AG10803 (cell line): ENCODE data around the gene SASH1.

Experiments used
- DNase-seq: peaks from one replicate; pipeline ENCODE4 v3.0.0; 2010; ENCODE audit warnings: low read depth
- H3K4me3 ChIP-seq: 2 replicates; pipeline ENCODE4 v1.5.1; 2011; ENCODE audit warnings: mild to moderate bottlenecking, low read length, control low read depth
- CTCF ChIP-seq: conservative IDR thresholded peaks from 2 replicates; pipeline ENCODE4 v1.5.1; 2011; ENCODE audit warnings: mild to moderate bottlenecking, low read length, control low read depth, inconsistent platforms

SASH1 gene

DNA sequence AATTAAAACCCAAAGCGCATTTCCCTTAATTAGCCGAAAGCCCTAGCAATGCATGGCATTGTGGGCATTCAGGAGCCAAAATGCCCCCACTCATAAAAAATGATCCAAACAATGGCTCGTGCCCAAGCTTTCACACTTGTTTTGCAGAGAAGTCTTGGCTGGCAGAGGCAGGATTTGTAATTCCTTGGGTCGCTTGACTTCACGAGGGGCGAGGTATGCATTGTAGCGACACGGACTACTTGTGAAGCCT is 613 bp upstream of the SASH1 start:
- TF ChIP-seq CTCF = no peak
- DNase-seq = no peak
- peak overlapping the region; percentile 83 for H3K4me3 ChIP-seq

DNA sequence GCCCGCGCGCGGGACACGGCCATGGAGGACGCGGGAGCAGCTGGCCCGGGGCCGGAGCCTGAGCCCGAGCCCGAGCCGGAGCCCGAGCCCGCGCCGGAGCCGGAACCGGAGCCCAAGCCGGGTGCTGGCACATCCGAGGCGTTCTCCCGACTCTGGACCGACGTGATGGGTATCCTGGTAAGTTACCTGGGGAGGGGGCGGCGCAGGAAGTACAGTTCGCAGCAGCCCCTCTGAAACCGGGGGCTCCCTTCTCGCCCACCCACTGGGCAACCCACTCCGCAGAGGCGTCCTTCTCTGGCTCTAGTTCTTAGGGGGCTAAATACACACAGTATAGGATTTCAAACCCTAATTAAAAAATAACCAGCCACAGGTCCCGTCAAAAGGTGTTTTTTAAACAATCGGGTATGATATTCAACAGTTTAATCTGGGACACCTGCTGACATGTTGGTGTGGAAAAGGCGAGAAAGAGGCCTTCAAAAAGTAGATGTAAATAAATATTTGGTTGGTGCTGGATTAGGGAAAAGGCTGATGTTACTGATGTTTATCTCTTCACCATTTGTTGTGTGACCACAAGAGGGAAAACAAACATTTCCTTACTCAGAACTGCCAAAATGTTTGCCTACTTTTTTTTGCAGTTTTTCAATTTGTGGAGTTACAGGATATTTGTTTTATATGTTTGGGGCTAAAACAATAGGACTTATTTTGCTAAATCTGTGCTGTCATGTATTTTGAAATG is 577 bp downstream of the SASH1 start:
- peak; percentile 35 for TF ChIP-seq CTCF
- no peak for DNase-seq
- H3K4me3 ChIP-seq = peak overlapping the region; percentile 83

DNA sequence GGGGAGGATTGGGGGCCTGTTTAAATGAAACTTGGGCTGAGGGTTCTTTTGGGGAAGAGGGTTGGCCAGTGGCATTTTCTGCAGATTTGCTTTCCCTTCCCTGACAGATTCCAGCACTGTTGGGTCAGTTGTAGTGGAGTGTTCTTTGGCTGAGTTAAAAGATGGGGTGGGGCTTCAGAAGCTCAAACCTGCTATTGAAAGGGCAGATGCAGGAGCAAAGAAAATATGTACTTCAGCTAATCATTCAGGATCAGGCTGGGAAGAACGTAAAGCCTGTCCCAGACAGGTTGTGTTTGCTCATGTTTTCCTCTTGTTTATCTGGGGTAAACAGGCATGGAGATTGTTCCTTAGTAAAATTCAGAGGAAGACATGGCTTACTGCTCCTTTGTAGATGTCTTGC is 2.5 kb downstream of the SASH1 start:
- no peak overlapping the region for H3K4me3 ChIP-seq
- no peak for DNase-seq
- TF ChIP-seq CTCF = no peak

DNA sequence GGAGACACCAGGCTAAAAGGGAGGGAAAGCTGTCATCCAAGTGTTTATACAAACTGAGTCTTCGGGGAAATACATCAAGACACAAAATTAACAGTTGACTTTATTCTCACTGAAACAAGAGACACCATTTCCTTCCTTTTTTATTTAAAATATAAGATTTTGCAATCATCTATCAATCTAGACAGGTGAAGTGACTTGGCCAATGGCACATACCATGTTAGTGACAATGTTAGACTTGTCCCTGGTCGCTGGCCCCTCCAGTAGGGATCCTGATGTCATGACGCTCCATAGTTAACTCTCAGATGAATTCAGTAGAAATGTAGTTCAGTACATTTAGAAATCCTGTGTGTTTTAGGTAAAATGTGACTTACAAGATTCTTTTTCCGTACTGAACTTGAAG is 2.9 kb downstream of the SASH1 start:
- TF ChIP-seq CTCF = no peak
- no peak for DNase-seq
- H3K4me3 ChIP-seq = no peak overlapping the region

- no peak for DNase-seq
- no peak overlapping the region for H3K4me3 ChIP-seq
- TF ChIP-seq CTCF = no peak
Observed at GRCh38 chr6:148346681-148347440, 4.2 kb downstream of the SASH1 start.

DNA sequence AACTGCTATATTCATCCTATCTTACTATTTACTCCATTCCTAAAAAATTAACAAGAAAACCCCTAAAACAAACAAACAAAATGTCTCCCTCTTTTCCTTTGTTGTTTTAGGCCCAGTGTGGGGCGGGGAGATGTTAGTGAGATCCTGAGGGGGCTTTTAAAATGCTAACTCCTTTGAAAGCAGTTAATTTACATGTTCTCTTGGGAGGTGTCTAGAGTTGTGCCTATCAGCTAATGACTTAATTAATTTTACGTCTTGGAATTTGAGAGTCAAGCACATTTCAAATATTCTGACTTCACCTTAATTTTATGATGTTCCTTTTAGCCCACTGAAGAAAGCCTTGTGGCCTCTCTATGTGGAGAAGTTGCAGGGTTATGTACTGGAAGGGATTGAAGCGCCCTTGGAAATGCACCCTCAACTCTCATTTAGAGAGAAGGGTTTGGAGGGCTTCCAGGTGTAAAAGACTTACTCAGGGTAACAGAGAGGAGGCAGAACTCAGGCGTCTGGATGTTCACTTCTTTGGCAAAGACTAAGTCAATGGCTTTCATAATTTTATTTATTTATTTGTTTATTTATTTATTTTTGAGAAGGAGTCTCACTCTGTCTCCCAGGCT is 4.9 kb downstream of the SASH1 start:
- no peak overlapping the region for H3K4me3 ChIP-seq
- TF ChIP-seq CTCF = no peak
- DNase-seq = no peak

DNA sequence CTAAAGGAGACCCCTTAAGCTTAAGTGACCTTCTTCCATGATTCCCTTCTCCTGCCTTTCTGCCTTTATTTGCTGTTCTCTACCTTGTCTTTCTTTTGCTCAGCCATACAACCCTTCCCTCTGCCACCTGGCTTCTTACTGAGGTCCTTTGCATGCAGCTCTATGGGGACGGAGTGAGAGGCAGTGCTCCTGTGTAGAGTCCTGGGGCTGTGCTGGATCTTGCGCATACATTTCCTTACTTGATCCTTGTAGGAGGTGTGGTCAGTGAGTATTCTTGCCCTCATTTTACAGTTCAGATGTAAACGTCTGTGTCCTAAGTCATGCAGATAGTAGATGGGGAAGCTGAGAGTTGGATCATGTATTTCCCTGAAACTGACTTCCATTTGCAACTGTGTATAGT is 5.7 kb downstream of the SASH1 start:
- TF ChIP-seq CTCF = no peak
- H3K4me3 ChIP-seq = no peak overlapping the region
- DNase-seq = no peak
